Astrocyte of the spinal cord (primary cell): Measurements from ENCODE around the gene RBM7.
A peak's percentile ranks its signal among the peaks of the same experiment; 100 is the strongest.

Source experiments
- DNase-seq: peaks from one replicate; pipeline ENCODE4 v3.0.0; 2011; ENCODE audit warnings: low read depth, low spot score
- H3K4me3 ChIP-seq: 2 replicates; pipeline ENCODE4 v1.5.1; 2011; ENCODE audit warnings: low read depth, mild to moderate bottlenecking, low read length, moderate library complexity
- CTCF ChIP-seq: IDR thresholded peaks from 2 replicates; pipeline ENCODE4 v1.5.1; 2012; ENCODE audit warnings: low read depth, mild to moderate bottlenecking, low read length, inconsistent platforms
- in situ Hi-C: cut with HindIII; loops from 2 replicates; pipeline ENCODE4 v1.10.0; 2017; ENCODE audit warnings: low sequenced_read_pairs

The RBM7 gene

GRCh38 chr11:114441921-114442320 is 41.5 kb downstream of the RBM7 start:
- DNase-seq, result no peak
- in situ Hi-C loops, result no loop called here
- no peak overlapping the region for H3K4me3 ChIP-seq
- no peak for TF ChIP-seq CTCF

GRCh38 chr11:114442536-114442935 is 42.1 kb downstream of the RBM7 start:
- no peak overlapping the region for H3K4me3 ChIP-seq
- no peak for DNase-seq
- TF ChIP-seq CTCF, result no peak
- in situ Hi-C loops, result no loop called here

GRCh38 chr11:114447444-114447843 is 47.0 kb downstream of the RBM7 start:
- no peak overlapping the region for H3K4me3 ChIP-seq
- TF ChIP-seq CTCF, result no peak
- in situ Hi-C loops, result no loop called here
- DNase-seq, result no peak

- in situ Hi-C loops, result no loop called here
- no peak overlapping the region for H3K4me3 ChIP-seq
- DNase-seq, result peak; percentile 58
- TF ChIP-seq CTCF, result no peak
These were observed 47.4 kb downstream of the RBM7 start for GRCh38 chr11:114447892-114448291.

GRCh38 chr11:114448749-114449482 is 48.5 kb downstream of the RBM7 start:
- in situ Hi-C loops, result no loop called here
- TF ChIP-seq CTCF, result no peak
- no peak for DNase-seq
- H3K4me3 ChIP-seq, result no peak overlapping the region

GRCh38 chr11:114449845-114450244 is 49.4 kb downstream of the RBM7 start:
- H3K4me3 ChIP-seq, result no peak overlapping the region
- DNase-seq, result no peak
- in situ Hi-C loops, result no loop called here
- no peak for TF ChIP-seq CTCF

GRCh38 chr11:114452399-114452798 is 51.9 kb downstream of the RBM7 start:
- TF ChIP-seq CTCF, result no peak
- in situ Hi-C loops, result no loop called here
- no peak overlapping the region for H3K4me3 ChIP-seq
- no peak for DNase-seq
